Retina (tissue), 1 donor: ENCODE results near the gene SERINC3.

Source experiments
- DNase-seq: peaks from one replicate; pipeline ENCODE4 v3.0.0-alpha.2; 2016

The SERINC3 gene

GRCh38 chr20:44532259-44532980 is 10.6 kb upstream of the SERINC3 start:
- DNase-seq, result peak; percentile 16

GRCh38 chr20:44528309-44528708 is 6.4 kb upstream of the SERINC3 start:
- no peak for DNase-seq

- DNase-seq, result no peak
Measured at GRCh38 chr20:44527716-44528199, 5.9 kb upstream of the SERINC3 start.

GRCh38 chr20:44526129-44526528 is 4.3 kb upstream of the SERINC3 start:
- no peak for DNase-seq

GRCh38 chr20:44523746-44524145 is 1.9 kb upstream of the SERINC3 start:
- DNase-seq, result no peak

- no peak for DNase-seq
Measured at GRCh38 chr20:44522841-44523240, 971 bp upstream of the SERINC3 start.

- DNase-seq, result no peak
Measured at GRCh38 chr20:44520881-44521280, 989 bp downstream of the SERINC3 start.

- no peak for DNase-seq
Measured at GRCh38 chr20:44518248-44518647, 3.6 kb downstream of the SERINC3 start.

GRCh38 chr20:44517454-44517853 is 4.4 kb downstream of the SERINC3 start:
- DNase-seq, result no peak

GRCh38 chr20:44516491-44516890 is 5.4 kb downstream of the SERINC3 start:
- no peak for DNase-seq

- DNase-seq, result no peak
Measured at GRCh38 chr20:44513871-44514270, 8.0 kb downstream of the SERINC3 start.

GRCh38 chr20:44509762-44510161 is 12.1 kb downstream of the SERINC3 start:
- DNase-seq, result no peak

- no peak for DNase-seq
Measured at GRCh38 chr20:44504402-44505307, 17.2 kb downstream of the SERINC3 start.

- DNase-seq, result no peak
Measured at GRCh38 chr20:44502968-44503367, 18.9 kb downstream of the SERINC3 start.

- DNase-seq, result no peak
Measured at GRCh38 chr20:44501448-44501847, 20.4 kb downstream of the SERINC3 start.

GRCh38 chr20:44500221-44500620 is 21.6 kb downstream of the SERINC3 start:
- no peak for DNase-seq

- DNase-seq, result no peak
Measured at GRCh38 chr20:44497761-44498160, 24.1 kb downstream of the SERINC3 start.

- DNase-seq, result no peak
Measured at GRCh38 chr20:44496976-44497375, 24.9 kb downstream of the SERINC3 start.

GRCh38 chr20:44495802-44496481 is 25.9 kb downstream of the SERINC3 start:
- DNase-seq, result no peak

GRCh38 chr20:44495257-44495656 is 26.6 kb downstream of the SERINC3 start:
- no peak for DNase-seq

GRCh38 chr20:44494681-44495080 is 27.2 kb downstream of the SERINC3 start:
- DNase-seq, result no peak

GRCh38 chr20:44494266-44494665 is 27.6 kb downstream of the SERINC3 start:
- no peak for DNase-seq

- no peak for DNase-seq
Measured at GRCh38 chr20:44491635-44492395, 30.1 kb downstream of the SERINC3 start.
